K562 (cell line): ENCODE results near the gene PCSK1. TPM values are rescaled to one million over a fixed set of nuclear protein-coding genes. Genes with fewer than 3 reads are reported as not detected.

Experiments
- ATAC-seq: fragments of 200-7000 bp; cut with Tn5 transposase; 3 replicates; pipeline ENCODE4 v1.9.1; 2020; ENCODE audit warnings: moderate library complexity
- BruUV-seq: library from RNA; stranded (reverse); fragments of 400-500 nt; replicated peaks from 2 replicates; lab custom pipeline; 2021; lab: Mats Ljungman, UMichigan
- CTCF ChIA-PET: fragments of 300-600 bp; formaldehyde crosslinking; extraction: SDS; loops from one replicate; lab custom pipeline; 2021; ENCODE audit warnings: low intra/inter-chr PET ratio; lab: Yijun Ruan, JAX
- POLR2A ChIA-PET: fragments of 300-600, 350-650 bp; sonication (Branson Sonifier 250); formaldehyde crosslinking; extraction: SDS; loops from one replicate; lab custom pipeline; 2021; ENCODE audit warnings: antibody characterized with exemption, inconsistent platforms; lab: Yijun Ruan, JAX
- DNase-seq, 4 experiments: peaks; one replicate each; pipeline versions ENCODE4 v3.0.0 to v3.0.0-alpha.2; 2011 to 2018; ENCODE audit warnings: low spot score in 3 of 4, mixed read lengths in 3 of 4; ENCODE audit errors: extremely low read depth in 1 of 4
- FAIRE-seq: peaks from 2 replicates; lab custom pipeline; 2011; peaks lifted over from hg19 to GRCh38; lab: Jason Lieb, UNC
- H2AFZ ChIP-seq: 2 replicates; pipeline ENCODE4 v1.6.0; 2011; ENCODE audit warnings: low read depth, low read length, control low read depth, inconsistent platforms
- H3K27ac ChIP-seq: fragments of 200-600 bp; 3 replicates; pipeline ENCODE4 v1.8.0; 2011; ENCODE audit warnings: low read depth, mild to moderate bottlenecking, control low read depth, inconsistent platforms, low read length, moderate library complexity, mixed read lengths; ENCODE audit errors: extremely low read depth
- H3K27me3 ChIP-seq, 2 experiments: fragments of 300-600 bp in 1 of 2; 2 replicates in 1 of 2; 3 replicates in 1 of 2; pipeline versions ENCODE4 v1.6.0 to v1.8.0; 2011; ENCODE audit warnings: inconsistent platforms in 2 of 2, low read length in 2 of 2, mild to moderate bottlenecking in 1 of 2, mixed read lengths in 1 of 2, moderate library complexity in 1 of 2; ENCODE audit not compliant: control insufficient read depth in 2 of 2, insufficient read depth in 2 of 2
- H3K36me3 ChIP-seq: fragments of 300-600 bp; 3 replicates; pipeline ENCODE4 v1.8.0; 2011; ENCODE audit warnings: mild to moderate bottlenecking, low read length, inconsistent platforms; ENCODE audit not compliant: control insufficient read depth, insufficient read depth
- H3K4me1 ChIP-seq, 2 experiments: fragments of 200-600 bp in 1 of 2; replicated peaks in 1 of 2; 2 replicates in 1 of 2; 3 replicates in 1 of 2; pipeline versions ENCODE4 v1.5.1 to v1.8.0; 2011; ENCODE audit warnings: inconsistent platforms in 2 of 2, low read length in 2 of 2, mild to moderate bottlenecking in 1 of 2, mixed read lengths in 1 of 2, moderate library complexity in 1 of 2; ENCODE audit not compliant: control insufficient read depth in 2 of 2, insufficient read depth in 2 of 2
- H3K4me2 ChIP-seq: 2 replicates; pipeline ENCODE4 v1.6.1; 2011; ENCODE audit warnings: low read length, control low read depth, inconsistent platforms, mixed read lengths; ENCODE audit not compliant: insufficient read depth
- H3K4me3 ChIP-seq: fragments of 200-600 bp; sonication (generic), shearing (Covaris generic); 2 replicates; pipeline ENCODE4 v1.5.1; 2016; ENCODE audit warnings: control low read depth, inconsistent platforms
- H3K79me2 ChIP-seq: fragments of 200-600 bp; 3 replicates; pipeline ENCODE4 v1.8.0; 2011; ENCODE audit warnings: low read length, inconsistent platforms; ENCODE audit not compliant: control insufficient read depth, insufficient read depth
- H3K9ac ChIP-seq, 2 experiments: 2 replicates each; pipeline versions ENCODE4 v1.6.0 to v1.6.1; 2011; ENCODE audit warnings: low read depth in 2 of 2, low read length in 2 of 2, control low read depth in 1 of 2, inconsistent platforms in 1 of 2, mild to moderate bottlenecking in 1 of 2, mixed read lengths in 1 of 2; ENCODE audit not compliant: insufficient read depth in 1 of 2
- H3K9me1 ChIP-seq: one replicate; pipeline ENCODE4 v1.6.0; 2011; ENCODE audit warnings: inconsistent platforms, mild to moderate bottlenecking, low read length, moderate library complexity; ENCODE audit not compliant: control insufficient read depth, insufficient read depth
- H3K9me3 ChIP-seq: replicated peaks from 2 replicates; pipeline ENCODE4 v1.5.1; 2011; ENCODE audit warnings: low read depth, low read length, inconsistent platforms; ENCODE audit not compliant: control insufficient read depth, insufficient read depth
- H4K20me1 ChIP-seq: replicated peaks from 2 replicates; pipeline ENCODE4 v1.6.1; 2011; ENCODE audit warnings: low read length, inconsistent platforms, mixed read lengths; ENCODE audit not compliant: control insufficient read depth, insufficient read depth
- CBFA2T3 ChIP-seq: fragments of 450-650 bp; IDR thresholded peaks from 2 replicates; pipeline ENCODE4 v1.6.1; 2017
- CREBBP ChIP-seq: IDR thresholded peaks from one replicate; pipeline ENCODE4 v1.6.1; 2012; ENCODE audit warnings: low read depth, mild to moderate bottlenecking, control low read depth, inconsistent platforms, low read length
- EHMT2 ChIP-seq: fragments of 450-650 bp; IDR thresholded peaks from 2 replicates; pipeline ENCODE4 v1.6.1; 2018; ENCODE audit warnings: antibody characterized with exemption
- KAT8 ChIP-seq: fragments of 450-650 bp; IDR thresholded peaks from 2 replicates; pipeline ENCODE4 v1.6.1; 2016; ENCODE audit warnings: low read depth, mild to moderate bottlenecking
- MTA2 ChIP-seq: fragments of 450-650 bp; IDR thresholded peaks from 2 replicates; pipeline ENCODE4 v1.6.1; 2016; ENCODE audit warnings: low read depth
- PPARD ChIP-seq: fragments of 250-450 bp; sonication (Bioruptor Pico); IDR thresholded peaks from 2 replicates; pipeline ENCODE4 v1.8.0; 2022; ENCODE audit warnings: inconsistent platforms, mild to moderate bottlenecking, moderate library complexity
- RAD21 ChIP-seq, 2 experiments: fragments of 250-450 bp in 1 of 2; fragments of 450-650 bp in 1 of 2; sonication (Bioruptor Pico) in 1 of 2; formaldehyde crosslinking in 1 of 2; IDR thresholded peaks in 1 of 2; conservative IDR thresholded peaks in 1 of 2; 2 replicates each; pipeline versions ENCODE4 v1.4.0 to v1.8.0; 2020 to 2022; ENCODE audit warnings: mild to moderate bottlenecking in 2 of 2, moderate library complexity in 1 of 2
- RNF2 ChIP-seq: sonication (generic); IDR thresholded peaks from 2 replicates; pipeline ENCODE4 v1.6.1; 2016
- THAP7 ChIP-seq: fragments of 250-450 bp; sonication (Bioruptor Pico); IDR thresholded peaks from 2 replicates; pipeline ENCODE4 v1.5.0; 2021
- ZC3H8 ChIP-seq: fragments of 450-650 bp; IDR thresholded peaks from 2 replicates; pipeline ENCODE4 v1.6.1; 2017
- WGBS: fragments of 100-300 bp; shearing (Covaris generic); methylation state at CpG from one replicate; pipeline ENCODE4 v1.1.6; 2016; ENCODE audit warnings: low coverage, mixed read lengths; ENCODE audit not compliant: insufficient coverage; ENCODE audit errors: missing lambda C conversion rate; 5-methylcytosine and 5-hydroxymethylcytosine counted together
- in situ Hi-C: fragments of 300-500 bp; cut with MboI; formaldehyde crosslinking; loops from 4 replicates; pipeline ENCODE4 v1.15.0; 2018; ENCODE audit warnings: inconsistent platforms, mixed read lengths
- intact Hi-C: fragments of 100-400 bp; cut with micrococcal nuclease; formaldehyde crosslinking; loops from 2 replicates; pipeline ENCODE4 v1.14.2; 2022
- polyA plus RNA-seq, 8 experiments: library from polyadenylated mRNA; depleted of rRNA in 4 of 8; stranded (reverse) in 5 of 8; unstranded in 3 of 8; fragments of >200 nt; fragmentation: Nextera tagmentation in 2 of 8; fragmentation: Illumina TruSeq in 1 of 8; extraction: Ambion mirVana in 2 of 8; extraction: Trizol in 1 of 8; gene quantifications; 2 replicates each; pipeline versions ENCODE4 v1.2.1 to v1.2.3, GENCODE V29; 2011 to 2014; ENCODE audit warnings: inconsistent platforms in 1 of 8, missing spikeins in 1 of 8
- total RNA-seq, 7 experiments: library from RNA; depleted of rRNA in 6 of 7; stranded (reverse); fragments of >200 nt in 6 of 7; fragmentation: Illumina TruSeq in 2 of 7; extraction: Trizol in 2 of 7; gene quantifications; 2 replicates each; pipeline versions ENCODE4 v1.2.1 to v1.2.3, GENCODE V29; 2011 to 2021; ENCODE audit warnings: low replicate concordance in 1 of 7
- TF ChIP-seq, protein P1 (sequence below): IDR thresholded peaks from 2 replicates; pipeline ENCODE4 v1.6.1; 2016; ENCODE audit warnings: missing genetic modification characterization, missing compliant biosample characterization
- TF ChIP-seq, protein P2 (sequence below): sonication (generic); formaldehyde crosslinking; IDR thresholded peaks from 2 replicates; pipeline ENCODE4 v1.8.0; 2022; ENCODE audit warnings: mild to moderate bottlenecking, missing genetic modification reagents
- TF ChIP-seq, protein P3 (sequence below): sonication (generic); formaldehyde crosslinking; IDR thresholded peaks from 2 replicates; pipeline ENCODE4 v1.9.0; 2022; ENCODE audit warnings: mild to moderate bottlenecking, missing genetic modification reagents
- TF ChIP-seq, protein P4 (sequence below): sonication (generic); formaldehyde crosslinking; IDR thresholded peaks from 2 replicates; pipeline ENCODE4 v1.5.0; 2020; ENCODE audit warnings: missing genetic modification reagents

PCSK1 gene
- total and polyA plus RNA-seq, 9 of the 15 experiments (the other 6 are each of a cell fraction or from before 2014, with no cell fraction given): not detected

GRCh38 chr5:96474073-96474472, 41.0 kb upstream of the PCSK1 start (continued):
- TF ChIP-seq THAP7 (CRISPR knock-in tag): no peak
- no peak for TF ChIP-seq RAD21 (CRISPR knock-in tag; conservative IDR thresholded peaks at IDR 0.05 in 1 of 2, IDR thresholded peaks at IDR 0.05 in 1 of 2)

DNA sequence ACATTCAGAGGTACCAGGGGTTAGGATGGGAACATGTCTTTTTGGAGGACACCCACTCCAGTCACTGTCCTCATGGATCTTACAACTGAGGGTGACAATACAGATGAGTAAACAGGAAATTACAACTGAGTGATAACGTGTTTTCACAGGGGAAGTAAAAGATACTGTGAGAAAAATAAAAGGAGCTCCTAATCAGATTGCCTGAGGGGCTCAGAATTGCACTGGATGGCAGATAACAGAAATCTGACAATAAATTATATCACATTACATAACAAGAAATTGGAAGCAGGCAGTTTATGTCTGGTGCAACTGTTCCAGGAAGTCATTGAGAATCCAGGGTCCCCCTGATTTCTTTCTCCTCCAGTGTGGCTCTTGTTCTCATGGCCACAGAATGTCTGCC, 40.1 kb upstream of the PCSK1 start:
- Histone ChIP-seq H4K20me1 (no peaks in the 10 kb centered on the region), H3K9me3 (no peaks in the 10 kb centered on the region), H3K4me2 (no peak overlapping the region), H3K79me2 (no peaks in the 10 kb centered on the region), H3K27ac (no peak overlapping the region), H3K27me3 (no peaks in the 10 kb centered on the region), H3K9me1 (no peaks in the 10 kb centered on the region), H3K9ac (no peak overlapping the region), H3K36me3 (no peaks in the 10 kb centered on the region), H3K4me1 (no peaks in the 10 kb centered on the region), H3K4me3 (no peak overlapping the region), H2AFZ (no peak overlapping the region)
- CTCF ChIA-PET: no interaction called here
- intact Hi-C loops: no loop called here
- POLR2A ChIA-PET: no interaction called here
- ATAC-seq (no peak), FAIRE-seq (no peak), DNase-seq (no peak)
- TF ChIP-seq, protein P1, sequence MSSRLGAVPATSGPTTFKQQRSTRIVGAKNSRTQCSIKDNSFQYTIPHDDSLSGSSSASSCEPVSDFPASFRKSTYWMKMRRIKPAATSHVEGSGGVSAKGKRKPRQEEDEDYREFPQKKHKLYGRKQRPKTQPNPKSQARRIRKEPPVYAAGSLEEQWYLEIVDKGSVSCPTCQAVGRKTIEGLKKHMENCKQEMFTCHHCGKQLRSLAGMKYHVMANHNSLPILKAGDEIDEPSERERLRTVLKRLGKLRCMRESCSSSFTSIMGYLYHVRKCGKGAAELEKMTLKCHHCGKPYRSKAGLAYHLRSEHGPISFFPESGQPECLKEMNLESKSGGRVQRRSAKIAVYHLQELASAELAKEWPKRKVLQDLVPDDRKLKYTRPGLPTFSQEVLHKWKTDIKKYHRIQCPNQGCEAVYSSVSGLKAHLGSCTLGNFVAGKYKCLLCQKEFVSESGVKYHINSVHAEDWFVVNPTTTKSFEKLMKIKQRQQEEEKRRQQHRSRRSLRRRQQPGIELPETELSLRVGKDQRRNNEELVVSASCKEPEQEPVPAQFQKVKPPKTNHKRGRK (tag): no peak
- TF ChIP-seq MTA2 (no peak), PPARD (CRISPR knock-in tag) (no peak), CREBBP (no peak), CBFA2T3 (no peak), KAT8 (no peak), RNF2 (no peak), EHMT2 (no peak), ZC3H8 (no peak)
- TF ChIP-seq, protein P2, sequence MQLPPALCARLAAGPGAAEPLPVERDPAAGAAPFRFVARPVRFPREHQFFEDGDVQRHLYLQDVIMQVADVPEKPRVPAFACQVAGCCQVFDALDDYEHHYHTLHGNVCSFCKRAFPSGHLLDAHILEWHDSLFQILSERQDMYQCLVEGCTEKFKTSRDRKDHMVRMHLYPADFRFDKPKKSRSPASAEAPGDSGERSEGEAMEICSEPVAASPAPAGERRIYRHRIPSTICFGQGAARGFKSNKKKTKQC (CRISPR knock-in tag): no peak
- TF ChIP-seq, protein P3, sequence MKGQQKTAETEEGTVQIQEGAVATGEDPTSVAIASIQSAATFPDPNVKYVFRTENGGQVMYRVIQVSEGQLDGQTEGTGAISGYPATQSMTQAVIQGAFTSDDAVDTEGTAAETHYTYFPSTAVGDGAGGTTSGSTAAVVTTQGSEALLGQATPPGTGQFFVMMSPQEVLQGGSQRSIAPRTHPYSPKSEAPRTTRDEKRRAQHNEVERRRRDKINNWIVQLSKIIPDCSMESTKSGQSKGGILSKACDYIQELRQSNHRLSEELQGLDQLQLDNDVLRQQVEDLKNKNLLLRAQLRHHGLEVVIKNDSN (CRISPR knock-in tag): no peak
- TF ChIP-seq, protein P4, sequence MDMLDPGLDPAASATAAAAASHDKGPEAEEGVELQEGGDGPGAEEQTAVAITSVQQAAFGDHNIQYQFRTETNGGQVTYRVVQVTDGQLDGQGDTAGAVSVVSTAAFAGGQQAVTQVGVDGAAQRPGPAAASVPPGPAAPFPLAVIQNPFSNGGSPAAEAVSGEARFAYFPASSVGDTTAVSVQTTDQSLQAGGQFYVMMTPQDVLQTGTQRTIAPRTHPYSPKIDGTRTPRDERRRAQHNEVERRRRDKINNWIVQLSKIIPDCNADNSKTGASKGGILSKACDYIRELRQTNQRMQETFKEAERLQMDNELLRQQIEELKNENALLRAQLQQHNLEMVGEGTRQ (CRISPR knock-in tag): no peak
- WGBS: 7% methylated on average over 1 of the region's 1 CpG
- no TSS peak for BruUV-seq
- in situ Hi-C loops: no loop called here
